ENCODE results near the gene SNX6. TPM values are rescaled to one million over a fixed set of nuclear protein-coding genes. Genes with fewer than 3 reads are reported as not detected.

The SNX6 gene
- polyA plus RNA-seq, 1 experiment = 178 TPM

DNA sequence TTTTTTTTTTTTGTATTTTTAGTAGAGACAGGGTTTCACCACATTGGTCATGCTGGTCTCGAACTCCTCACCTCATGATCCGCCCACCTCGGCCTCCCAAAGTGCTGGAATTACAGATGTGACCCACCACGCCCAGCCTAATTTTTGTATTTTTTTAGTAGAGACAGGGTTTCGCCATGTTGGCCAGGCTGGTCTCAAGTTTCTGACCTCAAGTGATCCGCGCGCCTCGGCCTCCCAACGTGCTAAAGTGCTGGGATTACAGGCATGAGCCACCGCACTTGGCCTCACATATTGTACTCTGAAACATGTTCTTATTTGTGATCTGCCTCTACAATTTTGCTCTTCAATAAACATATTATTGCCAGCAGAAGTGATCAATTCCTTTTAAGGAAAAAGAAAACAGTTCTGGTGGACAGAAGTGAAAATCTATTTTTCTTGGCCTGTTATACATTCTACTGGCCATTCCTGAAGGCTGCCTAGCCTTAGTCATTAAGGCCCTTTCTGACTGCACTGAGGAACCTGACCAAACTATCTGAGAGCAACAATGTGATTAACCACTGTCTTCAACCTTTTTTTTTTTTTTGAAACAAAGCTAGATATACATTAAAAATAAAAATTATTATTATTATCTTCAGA is 36.1 kb downstream of the SNX6 start:
- Histone ChIP-seq H3K27ac (ENCODE audit: low read depth, low read length) (no peak overlapping the region), H3K27me3 (ENCODE audit: control insufficient read depth, insufficient read depth, low read length) (no peaks in the 10 kb centered on the region), H3K9me3 (ENCODE audit: control insufficient read depth, insufficient read depth, low read length) (no peaks in the 10 kb centered on the region), H3K4me3 (ENCODE audit: low read depth, low read length) (no peak overlapping the region)
- no peak for DNase-seq (ENCODE audit: low read depth, low spot score)
- CTCF ChIA-PET = interaction anchor here (0.6 kb wide), 2 partner anchors 17 to 57 kb away, joined by 3 read pairs; no protein-coding TSS in a partner anchor
- TF ChIP-seq, protein P1, sequence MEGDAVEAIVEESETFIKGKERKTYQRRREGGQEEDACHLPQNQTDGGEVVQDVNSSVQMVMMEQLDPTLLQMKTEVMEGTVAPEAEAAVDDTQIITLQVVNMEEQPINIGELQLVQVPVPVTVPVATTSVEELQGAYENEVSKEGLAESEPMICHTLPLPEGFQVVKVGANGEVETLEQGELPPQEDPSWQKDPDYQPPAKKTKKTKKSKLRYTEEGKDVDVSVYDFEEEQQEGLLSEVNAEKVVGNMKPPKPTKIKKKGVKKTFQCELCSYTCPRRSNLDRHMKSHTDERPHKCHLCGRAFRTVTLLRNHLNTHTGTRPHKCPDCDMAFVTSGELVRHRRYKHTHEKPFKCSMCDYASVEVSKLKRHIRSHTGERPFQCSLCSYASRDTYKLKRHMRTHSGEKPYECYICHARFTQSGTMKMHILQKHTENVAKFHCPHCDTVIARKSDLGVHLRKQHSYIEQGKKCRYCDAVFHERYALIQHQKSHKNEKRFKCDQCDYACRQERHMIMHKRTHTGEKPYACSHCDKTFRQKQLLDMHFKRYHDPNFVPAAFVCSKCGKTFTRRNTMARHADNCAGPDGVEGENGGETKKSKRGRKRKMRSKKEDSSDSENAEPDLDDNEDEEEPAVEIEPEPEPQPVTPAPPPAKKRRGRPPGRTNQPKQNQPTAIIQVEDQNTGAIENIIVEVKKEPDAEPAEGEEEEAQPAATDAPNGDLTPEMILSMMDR (IDR thresholded peaks at IDR 0.05; ENCODE audit: low read depth, low read length) = no peak
- POLR2A ChIA-PET = no interaction called here

DNA sequence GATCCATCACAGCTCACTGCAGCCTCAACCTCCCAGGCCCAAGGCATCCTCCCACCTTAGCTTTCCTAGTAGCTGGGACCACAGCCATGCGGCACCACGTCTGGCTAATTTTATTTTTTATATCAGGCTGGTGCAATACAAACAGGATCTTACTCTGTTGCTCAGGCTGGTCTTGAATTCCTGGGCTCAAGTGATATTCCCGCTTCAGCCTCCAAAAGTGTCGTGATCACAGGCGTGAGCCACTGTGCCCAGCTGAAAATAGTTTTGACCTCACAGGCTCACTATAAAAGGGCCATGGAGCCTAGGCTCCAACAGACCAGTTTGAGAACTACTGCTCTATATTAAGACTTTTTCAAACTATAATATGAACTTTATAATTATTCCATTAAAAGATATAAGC is 37.3 kb downstream of the SNX6 start:
- POLR2A ChIA-PET = no interaction called here
- H3K4me3 ChIP-seq (ENCODE audit: low read depth, low read length) = no peak overlapping the region
- no peaks in the 10 kb centered on the region for H3K27me3 ChIP-seq (ENCODE audit: control insufficient read depth, insufficient read depth, low read length)
- TF ChIP-seq, protein P1 (IDR thresholded peaks at IDR 0.05; ENCODE audit: low read depth, low read length) = no peak
- H3K9me3 ChIP-seq (ENCODE audit: control insufficient read depth, insufficient read depth, low read length) = no peaks in the 10 kb centered on the region
- no peak for DNase-seq (ENCODE audit: low read depth, low spot score)
- H3K27ac ChIP-seq (ENCODE audit: low read depth, low read length) = no peak overlapping the region
- CTCF ChIA-PET = no interaction called here

DNA sequence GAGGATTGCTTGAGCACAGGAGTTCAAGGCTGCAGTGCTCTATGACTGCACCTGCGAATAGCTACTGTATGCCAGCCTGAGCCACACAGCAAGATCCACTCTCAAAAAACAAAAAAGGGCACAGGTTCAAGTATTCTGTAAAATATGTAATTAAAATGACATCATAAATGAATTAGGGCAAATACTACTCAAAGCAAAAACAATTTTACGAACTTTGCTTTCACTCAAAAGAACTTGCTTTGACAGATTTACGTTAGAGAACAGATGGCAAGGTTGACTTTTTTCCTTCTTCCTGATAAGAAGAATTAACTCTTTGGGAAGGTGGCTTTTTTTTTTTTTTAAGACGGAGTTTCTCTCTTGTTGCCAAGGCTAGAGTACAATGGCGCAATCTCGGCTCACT is 46.4 kb downstream of the SNX6 start:
- no peaks in the 10 kb centered on the region for H3K27me3 ChIP-seq (ENCODE audit: control insufficient read depth, insufficient read depth, low read length)
- no peaks in the 10 kb centered on the region for H3K9me3 ChIP-seq (ENCODE audit: control insufficient read depth, insufficient read depth, low read length)
- no peak overlapping the region for H3K27ac ChIP-seq (ENCODE audit: low read depth, low read length)
- ChIA-PET CTCF (no interaction called here), POLR2A (no interaction called here)
- TF ChIP-seq, protein P1 (IDR thresholded peaks at IDR 0.05; ENCODE audit: low read depth, low read length) = no peak
- no peak overlapping the region for H3K4me3 ChIP-seq (ENCODE audit: low read depth, low read length)
- DNase-seq (ENCODE audit: low read depth, low spot score) = no peak

DNA sequence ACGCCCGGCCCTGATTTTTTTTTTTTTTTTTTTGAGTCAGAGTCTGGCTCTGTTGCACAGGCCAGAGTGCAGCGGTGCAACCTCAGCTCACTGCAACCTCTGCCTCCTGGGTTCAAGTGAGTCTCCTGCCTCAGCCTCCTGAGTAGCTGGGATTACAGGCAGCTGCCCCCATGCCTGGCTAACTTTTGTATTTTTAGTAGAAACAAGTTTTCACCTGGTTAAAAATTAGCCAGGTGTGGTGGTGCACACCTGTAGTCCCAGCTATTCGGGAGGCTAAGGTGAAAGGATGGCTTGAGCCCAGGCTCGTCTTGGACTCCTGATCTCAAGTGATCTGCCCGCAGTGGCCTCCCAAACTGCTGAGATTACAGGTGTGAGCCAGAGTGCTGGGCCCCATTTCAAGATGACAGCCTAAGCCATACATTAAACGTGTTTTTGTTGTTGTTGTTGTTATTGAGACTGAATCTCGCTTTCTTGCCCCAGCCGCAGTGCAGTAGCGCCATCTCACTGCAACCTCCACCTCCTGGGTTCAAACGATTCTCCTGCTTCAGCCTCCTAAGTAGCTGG is 47.7 kb downstream of the SNX6 start:
- ChIA-PET CTCF (no interaction called here), POLR2A (interaction anchor here (0.5 kb wide), 1 partner anchor 8 kb away, joined by 3 read pairs; no protein-coding TSS in a partner anchor)
- Histone ChIP-seq H3K4me3 (ENCODE audit: low read depth, low read length) (no peak overlapping the region), H3K9me3 (ENCODE audit: control insufficient read depth, insufficient read depth, low read length) (no peaks in the 10 kb centered on the region), H3K27ac (ENCODE audit: low read depth, low read length) (no peak overlapping the region), H3K27me3 (ENCODE audit: control insufficient read depth, insufficient read depth, low read length) (no peaks in the 10 kb centered on the region)
- TF ChIP-seq, protein P1 (IDR thresholded peaks at IDR 0.05; ENCODE audit: low read depth, low read length) = no peak
- DNase-seq (ENCODE audit: low read depth, low spot score) = no peak

DNA sequence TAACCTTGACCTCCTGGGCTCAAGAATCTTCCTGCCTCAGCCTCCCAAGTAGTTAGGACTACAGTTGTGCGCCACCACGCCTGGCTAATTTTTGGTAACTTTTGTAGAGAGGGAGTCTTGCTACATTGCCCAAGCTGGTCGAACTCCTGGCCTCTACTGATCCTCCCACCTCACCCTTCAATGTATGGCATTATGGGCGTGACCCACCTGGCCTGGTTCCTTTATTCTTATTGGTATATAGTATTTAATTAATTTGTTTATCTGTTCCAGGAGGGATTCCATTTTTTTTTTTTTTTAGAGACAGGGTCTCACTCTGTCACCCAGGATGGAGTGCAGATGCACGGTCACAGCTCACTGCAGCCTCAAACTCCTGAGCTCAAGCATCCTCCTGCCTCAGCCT is 49.6 kb downstream of the SNX6 start:
- no peak overlapping the region for H3K27ac ChIP-seq (ENCODE audit: low read depth, low read length)
- CTCF ChIA-PET = no interaction called here
- TF ChIP-seq, protein P1 (IDR thresholded peaks at IDR 0.05; ENCODE audit: low read depth, low read length) = no peak

More for the DNA sequence above, 49.6 kb downstream of the SNX6 start:
- no peak overlapping the region for H3K4me3 ChIP-seq (ENCODE audit: low read depth, low read length)
- no peaks in the 10 kb centered on the region for H3K9me3 ChIP-seq (ENCODE audit: control insufficient read depth, insufficient read depth, low read length)
- DNase-seq (ENCODE audit: low read depth, low spot score) = no peak
- POLR2A ChIA-PET = no interaction called here
- no peaks in the 10 kb centered on the region for H3K27me3 ChIP-seq (ENCODE audit: control insufficient read depth, insufficient read depth, low read length)

Data from AG04450 (cell line).